Measurements from ENCODE around the gene ROBO2.

Gene ROBO2

GRCh38 chr3:77039606-77040171 lies at the start of gene ROBO2:
Gene ROBO2, plus strand, starts transcription at chr3:77040099. Its CDS starts 687 bp downstream, at chr3:77040786.
- no peak for TF ChIP-seq CTCF (IDR thresholded peaks at IDR 0.05; ENCODE audit: control insufficient read depth, extremely low read depth, insufficient read depth)
- no peak within 1 kb of the TSS for H3K4me3 ChIP-seq (ENCODE audit: low read depth, low read length)
- no peak for DNase-seq (ENCODE audit: low read depth)

GRCh38 chr3:76990606-76991005 lies 49.3 kb upstream of the ROBO2 start:
- no peak for TF ChIP-seq CTCF (IDR thresholded peaks at IDR 0.05; ENCODE audit: control insufficient read depth, extremely low read depth, insufficient read depth)
- no peak overlapping the region for H3K4me3 ChIP-seq (ENCODE audit: low read depth, low read length)
- DNase-seq (ENCODE audit: low read depth): no peak

GRCh38 chr3:76991165-76991564 lies 48.7 kb upstream of the ROBO2 start:
- TF ChIP-seq CTCF (IDR thresholded peaks at IDR 0.05; ENCODE audit: control insufficient read depth, extremely low read depth, insufficient read depth): no peak
- DNase-seq (ENCODE audit: low read depth): no peak
- no peak overlapping the region for H3K4me3 ChIP-seq (ENCODE audit: low read depth, low read length)

- no peak overlapping the region for H3K4me3 ChIP-seq (ENCODE audit: low read depth, low read length)
- no peak for DNase-seq (ENCODE audit: low read depth)
- TF ChIP-seq CTCF (IDR thresholded peaks at IDR 0.05; ENCODE audit: control insufficient read depth, extremely low read depth, insufficient read depth): no peak
Measured at GRCh38 chr3:76997733-76998132, 42.2 kb upstream of the ROBO2 start.

GRCh38 chr3:76998555-76998954 lies 41.3 kb upstream of the ROBO2 start:
- no peak for TF ChIP-seq CTCF (IDR thresholded peaks at IDR 0.05; ENCODE audit: control insufficient read depth, extremely low read depth, insufficient read depth)
- DNase-seq (ENCODE audit: low read depth): no peak
- H3K4me3 ChIP-seq (ENCODE audit: low read depth, low read length): no peak overlapping the region

- no peak for DNase-seq (ENCODE audit: low read depth)
- no peak overlapping the region for H3K4me3 ChIP-seq (ENCODE audit: low read depth, low read length)
- no peak for TF ChIP-seq CTCF (IDR thresholded peaks at IDR 0.05; ENCODE audit: control insufficient read depth, extremely low read depth, insufficient read depth)
Measured at GRCh38 chr3:77001062-77001701, 38.7 kb upstream of the ROBO2 start.

GRCh38 chr3:77014226-77014625 lies 25.7 kb upstream of the ROBO2 start:
- no peak for DNase-seq (ENCODE audit: low read depth)
- H3K4me3 ChIP-seq (ENCODE audit: low read depth, low read length): no peak overlapping the region
- no peak for TF ChIP-seq CTCF (IDR thresholded peaks at IDR 0.05; ENCODE audit: control insufficient read depth, extremely low read depth, insufficient read depth)
